HCT116 (cell line): ENCODE data around the gene CRYGD. TPM values are rescaled to one million over a fixed set of nuclear protein-coding genes. Genes with fewer than 3 reads are reported as not detected.

ENCODE experiments used
- ATAC-seq: fragments of 200-7000 bp; cut with Tn5 transposase; 2 replicates; pipeline ENCODE4 v1.9.1; 2020; ENCODE audit warnings: mild to moderate bottlenecking, moderate library complexity
- BruUV-seq: library from RNA; stranded (reverse); fragments of 400-500 nt; replicated peaks from 2 replicates; lab custom pipeline; 2021; lab: Mats Ljungman, UMichigan
- CTCF ChIA-PET: fragments of 300-600 bp; sonication (Branson Sonifier 250); formaldehyde crosslinking; loops from one replicate; lab custom pipeline; 2021; ENCODE audit warnings: antibody characterized with exemption; lab: Charles Lee
- POLR2A ChIA-PET: fragments of 300-600, 350-600 bp; sonication (Branson Sonifier 250); formaldehyde crosslinking; loops from one replicate; lab custom pipeline; 2021; ENCODE audit warnings: antibody characterized with exemption; lab: Charles Lee
- RAD21 ChIA-PET, 2 experiments: fragments of 300-600 bp; sonication (Branson Sonifier 250); formaldehyde crosslinking; loops; one replicate each; lab custom pipeline; 2023; ENCODE audit warnings: low total read pairs in 2 of 2; ENCODE audit not compliant: uncharacterized antibody in 2 of 2, unreplicated experiment in 2 of 2, low non-redundant PET in 1 of 2; lab: Charles Lee
- DNase-seq: peaks from one replicate; pipeline ENCODE4 v3.0.0-alpha.2; 2010; ENCODE audit warnings: low read depth, low spot score
- H2AFZ ChIP-seq: fragments of 200-600 bp; shearing (Covaris generic), sonication (generic); 2 replicates; pipeline ENCODE4 v1.6.1; 2017; ENCODE audit warnings: low read depth, mixed run types, mixed read lengths, antibody characterized with exemption, low read length; ENCODE audit not compliant: poor library complexity, severe bottlenecking
- H3K27ac ChIP-seq: 2 replicates; pipeline ENCODE4 v1.5.1; 2012; ENCODE audit warnings: low read depth, low read length
- H3K27me3 ChIP-seq: fragments of 200-600 bp; sonication (generic); 2 replicates; pipeline ENCODE4 v1.6.1; 2016; ENCODE audit warnings: mixed run types, low read length, mixed read lengths; ENCODE audit not compliant: insufficient read depth
- H3K36me3 ChIP-seq, 2 experiments: fragments of 200-500 bp in 1 of 2; fragments of 200-600 bp in 1 of 2; sonication (Bioruptor generic) in 1 of 2; sonication (generic) in 1 of 2; 2 replicates each; pipeline versions ENCODE4 v1.5.1 to v1.6.1; 2014 to 2016; ENCODE audit warnings: low read length in 2 of 2, inconsistent platforms in 1 of 2, mixed read lengths in 1 of 2, mixed run types in 1 of 2; ENCODE audit not compliant: insufficient read depth in 2 of 2, control insufficient read depth in 1 of 2
- H3K4me1 ChIP-seq, 2 experiments: fragments of 200-600 bp in 1 of 2; sonication (generic) in 1 of 2; 2 replicates each; pipeline versions ENCODE4 v1.5.1 to v1.6.1; 2012 to 2017; ENCODE audit warnings: low read length in 2 of 2, inconsistent platforms in 1 of 2, mild to moderate bottlenecking in 1 of 2, mixed read lengths in 1 of 2, mixed run types in 1 of 2, moderate library complexity in 1 of 2; ENCODE audit not compliant: insufficient read depth in 2 of 2, control insufficient read depth in 1 of 2
- H3K4me2 ChIP-seq: fragments of 200-600 bp; sonication (generic); 2 replicates; pipeline ENCODE4 v1.6.1; 2017; ENCODE audit warnings: mixed run types, low read length, mixed read lengths
- H3K4me3 ChIP-seq, 2 experiments: fragments of 200-600 bp in 1 of 2; sonication (generic) in 1 of 2; replicated peaks in 1 of 2; 2 replicates each; pipeline ENCODE4 v1.5.1; 2011 to 2016; ENCODE audit warnings: low read length in 2 of 2, control low read depth in 1 of 2, low read depth in 1 of 2, mild to moderate bottlenecking in 1 of 2, mixed read lengths in 1 of 2, mixed run types in 1 of 2
- H3K79me2 ChIP-seq: fragments of 200-600 bp; sonication (generic); 2 replicates; pipeline ENCODE4 v1.6.1; 2017; ENCODE audit warnings: mild to moderate bottlenecking, mixed run types, low read length, moderate library complexity, mixed read lengths; ENCODE audit not compliant: insufficient read depth
- H3K9ac ChIP-seq: fragments of 200-600 bp; sonication (generic); 2 replicates; pipeline ENCODE4 v1.6.1; 2016; ENCODE audit warnings: low read length, mixed read lengths
- H3K9me2 ChIP-seq: fragments of 200-600 bp; sonication (generic), shearing (Covaris generic); 2 replicates; pipeline ENCODE4 v1.6.1; 2017; ENCODE audit warnings: mixed run types, mild to moderate bottlenecking, moderate library complexity; ENCODE audit not compliant: insufficient read depth
- H3K9me3 ChIP-seq, 2 experiments: fragments of 200-500 bp in 1 of 2; fragments of 200-600 bp in 1 of 2; sonication (Bioruptor generic) in 1 of 2; sonication (generic) in 1 of 2; 2 replicates each; pipeline ENCODE4 v1.6.1; 2014 to 2017; ENCODE audit warnings: low read length in 2 of 2, mixed read lengths in 2 of 2, inconsistent platforms in 1 of 2, low read depth in 1 of 2, mild to moderate bottlenecking in 1 of 2, mixed run types in 1 of 2, moderate library complexity in 1 of 2; ENCODE audit not compliant: control insufficient read depth in 1 of 2, insufficient read depth in 1 of 2
- H4K20me1 ChIP-seq: fragments of 200-600 bp; sonication (generic), shearing (Covaris generic); 2 replicates; pipeline ENCODE4 v1.6.1; 2017; ENCODE audit warnings: mixed run types, mild to moderate bottlenecking, moderate library complexity; ENCODE audit not compliant: insufficient read depth
- CBX3 ChIP-seq: IDR thresholded peaks from 2 replicates; pipeline ENCODE4 v1.6.1; 2012; ENCODE audit warnings: low read depth
- ELF1 ChIP-seq: IDR thresholded peaks from 2 replicates; pipeline ENCODE4 v1.6.1; 2012; ENCODE audit warnings: low read depth, borderline replicate concordance
- FOSL1 ChIP-seq: IDR thresholded peaks from 2 replicates; pipeline ENCODE4 v1.6.1; 2012; ENCODE audit warnings: low read depth
- JUND ChIP-seq: IDR thresholded peaks from 2 replicates; pipeline ENCODE4 v1.6.1; 2012
- POLR2A ChIP-seq: IDR thresholded peaks from 2 replicates; pipeline ENCODE4 v1.7.0; 2011; ENCODE audit warnings: borderline replicate concordance; ENCODE audit not compliant: insufficient read depth, insufficient read length; ENCODE audit errors: extremely low read depth
- RAD21 ChIP-seq: IDR thresholded peaks from 2 replicates; pipeline ENCODE4 v1.6.1; 2012; ENCODE audit warnings: low read depth, mild to moderate bottlenecking
- SP1 ChIP-seq: IDR thresholded peaks from 2 replicates; pipeline ENCODE4 v1.6.1; 2012; ENCODE audit warnings: low read depth
- SRF ChIP-seq: IDR thresholded peaks from 2 replicates; pipeline ENCODE4 v1.6.1; 2012; ENCODE audit warnings: low read depth
- TCF7L2 ChIP-seq: IDR thresholded peaks from 2 replicates; pipeline ENCODE4 v1.7.0; 2011; ENCODE audit warnings: borderline replicate concordance, inconsistent platforms; ENCODE audit not compliant: insufficient read depth, insufficient read length; ENCODE audit errors: extremely low read depth
- YY1 ChIP-seq: IDR thresholded peaks from 2 replicates; pipeline ENCODE4 v1.6.1; 2011; ENCODE audit warnings: low read length, low read depth, moderate library complexity, mild to moderate bottlenecking; ENCODE audit not compliant: insufficient replicate concordance; ENCODE audit errors: extremely low read depth
- ZFX ChIP-seq: fragments of 450-650 bp; IDR thresholded peaks from 2 replicates; pipeline ENCODE4 v1.6.1; 2017
- ZNF274 ChIP-seq: fragments of 200-500 bp; sonication (Bioruptor generic); IDR thresholded peaks from 2 replicates; pipeline ENCODE4 v1.6.1; 2014; ENCODE audit warnings: mild to moderate bottlenecking, low read depth, low read length, inconsistent platforms
- intact Hi-C: fragments of 100-400 bp; cut with micrococcal nuclease; formaldehyde crosslinking; loops from 2 replicates; pipeline ENCODE4 v1.10.0; 2022
- total RNA-seq: library from RNA; stranded (reverse); gene quantifications from one replicate; pipeline ENCODE4 v1.2.1, GENCODE V29; 2021; ENCODE audit not compliant: unreplicated experiment
- TF ChIP-seq, protein P1 (sequence below), 3 experiments: fragments of 200-600 bp in 1 of 3; sonication (generic) in 1 of 3; IDR thresholded peaks in 2 of 3; conservative IDR thresholded peaks in 1 of 3; 2 replicates each; pipeline ENCODE4 v1.5.1; 2012 to 2017; ENCODE audit warnings: low read depth in 2 of 3, low read length in 2 of 3, antibody characterized with exemption in 1 of 3, borderline replicate concordance in 1 of 3, control low read depth in 1 of 3, mild to moderate bottlenecking in 1 of 3, mixed read lengths in 1 of 3, mixed run types in 1 of 3, moderate library complexity in 1 of 3; ENCODE audit not compliant: insufficient read depth in 1 of 3
- TF ChIP-seq, protein P2 (sequence below): IDR thresholded peaks from 2 replicates; pipeline ENCODE4 v1.6.1; 2012; ENCODE audit warnings: low read depth

CRYGD gene
- total RNA-seq, 1 experiment from 2014 or later: not detected

DNA sequence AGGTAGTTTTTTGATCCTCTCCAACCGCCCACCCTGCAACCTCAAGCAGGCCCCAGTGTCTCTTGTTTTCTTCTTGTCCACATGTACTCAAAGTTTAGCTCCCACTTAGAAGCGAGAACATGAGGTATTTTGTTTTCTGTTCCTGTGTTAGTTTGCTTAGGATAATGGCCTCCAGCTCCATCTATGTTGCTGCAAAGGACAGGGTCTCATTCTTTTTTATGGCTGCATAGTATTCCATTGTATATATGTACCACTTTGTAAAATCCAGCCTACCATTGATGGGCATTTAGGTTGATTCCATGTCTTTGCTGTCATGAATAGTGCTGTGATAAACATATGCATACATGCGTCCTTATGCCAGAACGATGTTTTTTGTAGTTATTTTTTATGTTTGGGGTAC lies 2.8 kb upstream of the CRYGD start:
- H3K79me2 ChIP-seq: no peaks in the 10 kb centered on the region
- no peak overlapping the region for H2AFZ ChIP-seq
- RAD21 ChIA-PET: no interaction called here
- H3K27me3 ChIP-seq: no peaks in the 10 kb centered on the region
- H3K4me2 ChIP-seq: no peak overlapping the region
- no peak for TF ChIP-seq ZFX
- TF ChIP-seq YY1: no peak
- TF ChIP-seq TCF7L2: no peak
- TF ChIP-seq, protein P1, sequence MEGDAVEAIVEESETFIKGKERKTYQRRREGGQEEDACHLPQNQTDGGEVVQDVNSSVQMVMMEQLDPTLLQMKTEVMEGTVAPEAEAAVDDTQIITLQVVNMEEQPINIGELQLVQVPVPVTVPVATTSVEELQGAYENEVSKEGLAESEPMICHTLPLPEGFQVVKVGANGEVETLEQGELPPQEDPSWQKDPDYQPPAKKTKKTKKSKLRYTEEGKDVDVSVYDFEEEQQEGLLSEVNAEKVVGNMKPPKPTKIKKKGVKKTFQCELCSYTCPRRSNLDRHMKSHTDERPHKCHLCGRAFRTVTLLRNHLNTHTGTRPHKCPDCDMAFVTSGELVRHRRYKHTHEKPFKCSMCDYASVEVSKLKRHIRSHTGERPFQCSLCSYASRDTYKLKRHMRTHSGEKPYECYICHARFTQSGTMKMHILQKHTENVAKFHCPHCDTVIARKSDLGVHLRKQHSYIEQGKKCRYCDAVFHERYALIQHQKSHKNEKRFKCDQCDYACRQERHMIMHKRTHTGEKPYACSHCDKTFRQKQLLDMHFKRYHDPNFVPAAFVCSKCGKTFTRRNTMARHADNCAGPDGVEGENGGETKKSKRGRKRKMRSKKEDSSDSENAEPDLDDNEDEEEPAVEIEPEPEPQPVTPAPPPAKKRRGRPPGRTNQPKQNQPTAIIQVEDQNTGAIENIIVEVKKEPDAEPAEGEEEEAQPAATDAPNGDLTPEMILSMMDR (IDR thresholded peaks at IDR 0.05 in 2 of 3, conservative IDR thresholded peaks at IDR 0.05 in 1 of 3; ENCODE audit: borderline replicate concordance in 1 of 3, insufficient read depth in 1 of 3, low read depth in 2 of 3, low read length in 2 of 3): no peak
- no peak for TF ChIP-seq RAD21
- no peak for TF ChIP-seq ZNF274
- no peak for TF ChIP-seq SP1
- no peak for TF ChIP-seq POLR2A
- TF ChIP-seq CBX3: no peak
- TF ChIP-seq JUND: no peak
- H3K9me3 ChIP-seq: no peaks in the 10 kb centered on the region
- no peak overlapping the region for H3K4me3 ChIP-seq
- no peak overlapping the region for H3K27ac ChIP-seq
- H4K20me1 ChIP-seq: no peaks in the 10 kb centered on the region
- POLR2A ChIA-PET: no interaction called here
- H3K9ac ChIP-seq: no peak overlapping the region
- no TSS peak for BruUV-seq
- no peaks in the 10 kb centered on the region for H3K36me3 ChIP-seq
- no peak for DNase-seq
- intact Hi-C loops: no loop called here
- ATAC-seq: no peak
- H3K9me2 ChIP-seq: no peaks in the 10 kb centered on the region
- H3K4me1 ChIP-seq: peaks cover 0 to 7% of the 10 kb centered on the region in 2 experiments; a peak in 2 of 4 replicates
- CTCF ChIA-PET: no interaction called here

DNA sequence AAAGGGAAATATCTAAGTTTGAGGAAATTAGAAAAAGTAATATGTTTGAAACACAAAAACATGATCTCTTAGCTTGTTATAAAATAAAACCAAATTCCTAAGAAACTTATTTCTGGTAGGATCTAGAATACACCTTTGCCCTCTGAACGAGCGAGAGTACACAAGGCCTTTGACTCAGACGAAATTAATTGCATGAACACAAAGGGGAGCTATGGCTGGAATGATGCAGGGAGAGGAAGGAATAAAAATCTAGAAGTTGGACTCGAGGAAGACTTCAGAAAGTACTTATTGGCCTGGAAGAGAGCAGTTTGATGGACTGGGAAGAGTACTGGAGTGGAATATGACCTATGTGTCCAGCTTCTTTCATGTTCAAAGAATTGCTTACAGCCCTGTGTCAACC lies 927 bp upstream of the CRYGD start:
- RAD21 ChIA-PET: no interaction called here
- CTCF ChIA-PET: no interaction called here
- Histone ChIP-seq H3K4me1 (peaks cover 0 to 6% of the 10 kb centered on the region in 2 experiments; a peak in 2 of 4 replicates), H3K4me2 (no peak overlapping the region), H3K27ac (no peak overlapping the region), H3K79me2 (no peaks in the 10 kb centered on the region), H3K9me3 (no peaks in the 10 kb centered on the region), H3K36me3 (no peaks in the 10 kb centered on the region), H3K9me2 (no peaks in the 10 kb centered on the region), H3K27me3 (no peaks in the 10 kb centered on the region), H4K20me1 (no peaks in the 10 kb centered on the region), H2AFZ (no peak overlapping the region), H3K9ac (no peak overlapping the region), H3K4me3 (no peak overlapping the region)
- BruUV-seq: no TSS peak
- POLR2A ChIA-PET: no interaction called here
- no peak for ATAC-seq
- no peak for DNase-seq
- intact Hi-C loops: no loop called here
- TF ChIP-seq SRF (no peak), ELF1 (no peak), JUND (no peak), TCF7L2 (no peak), FOSL1 (no peak), SP1 (no peak)
- TF ChIP-seq, protein P2, sequence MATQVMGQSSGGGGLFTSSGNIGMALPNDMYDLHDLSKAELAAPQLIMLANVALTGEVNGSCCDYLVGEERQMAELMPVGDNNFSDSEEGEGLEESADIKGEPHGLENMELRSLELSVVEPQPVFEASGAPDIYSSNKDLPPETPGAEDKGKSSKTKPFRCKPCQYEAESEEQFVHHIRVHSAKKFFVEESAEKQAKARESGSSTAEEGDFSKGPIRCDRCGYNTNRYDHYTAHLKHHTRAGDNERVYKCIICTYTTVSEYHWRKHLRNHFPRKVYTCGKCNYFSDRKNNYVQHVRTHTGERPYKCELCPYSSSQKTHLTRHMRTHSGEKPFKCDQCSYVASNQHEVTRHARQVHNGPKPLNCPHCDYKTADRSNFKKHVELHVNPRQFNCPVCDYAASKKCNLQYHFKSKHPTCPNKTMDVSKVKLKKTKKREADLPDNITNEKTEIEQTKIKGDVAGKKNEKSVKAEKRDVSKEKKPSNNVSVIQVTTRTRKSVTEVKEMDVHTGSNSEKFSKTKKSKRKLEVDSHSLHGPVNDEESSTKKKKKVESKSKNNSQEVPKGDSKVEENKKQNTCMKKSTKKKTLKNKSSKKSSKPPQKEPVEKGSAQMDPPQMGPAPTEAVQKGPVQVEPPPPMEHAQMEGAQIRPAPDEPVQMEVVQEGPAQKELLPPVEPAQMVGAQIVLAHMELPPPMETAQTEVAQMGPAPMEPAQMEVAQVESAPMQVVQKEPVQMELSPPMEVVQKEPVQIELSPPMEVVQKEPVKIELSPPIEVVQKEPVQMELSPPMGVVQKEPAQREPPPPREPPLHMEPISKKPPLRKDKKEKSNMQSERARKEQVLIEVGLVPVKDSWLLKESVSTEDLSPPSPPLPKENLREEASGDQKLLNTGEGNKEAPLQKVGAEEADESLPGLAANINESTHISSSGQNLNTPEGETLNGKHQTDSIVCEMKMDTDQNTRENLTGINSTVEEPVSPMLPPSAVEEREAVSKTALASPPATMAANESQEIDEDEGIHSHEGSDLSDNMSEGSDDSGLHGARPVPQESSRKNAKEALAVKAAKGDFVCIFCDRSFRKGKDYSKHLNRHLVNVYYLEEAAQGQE: no peak
